ENCODE data around the gene S100PBP. TPM values are rescaled to one million over a fixed set of nuclear protein-coding genes. Genes with fewer than 3 reads are reported as not detected.

S100PBP gene
- total and polyA plus RNA-seq, 10 of the 15 experiments (the other 5 are each of a cell fraction or from before 2014, with no cell fraction given): 17.0 to 98.3 (median 40.6) TPM

GRCh38 chr1:32894681-32895080, 77.2 kb downstream of the S100PBP start:
- intact Hi-C loops (cut with micrococcal nuclease; ENCODE audit: unreplicated experiment) (no loop called here), in situ Hi-C loops (cut with MboI) (no loop called here)
- Histone ChIP-seq H2AFZ (ENCODE audit: control insufficient read depth, low read depth, low read length) (no peak overlapping the region), H4K20me1 (ENCODE audit: control insufficient read depth, insufficient read depth) (no peaks in the 10 kb centered on the region), H3K27ac (ENCODE audit: control insufficient read depth, insufficient read depth) (no peak overlapping the region), H3K27me3 (replicated peaks in 1 of 2; ENCODE audit: control insufficient read depth in 2 of 2, insufficient read depth in 2 of 2, low read length in 1 of 2) (peaks cover 8 to 16% of the 10 kb centered on the region in 2 experiments), H3K79me2 (ENCODE audit: control insufficient read depth, insufficient read depth, low read length) (no peaks in the 10 kb centered on the region), H3K9me3 (replicated peaks; ENCODE audit: control insufficient read depth, insufficient read depth, low read length) (no peaks in the 10 kb centered on the region; the same call in 2 of the 3 replicates), H3K4me2 (ENCODE audit: control insufficient read depth, insufficient read depth) (no peak overlapping the region), H3K36me3 (ENCODE audit: control insufficient read depth in 2 of 2, insufficient read depth in 2 of 2, low read length in 1 of 2) (no peaks in the 10 kb centered on the region), H3K4me1 (ENCODE audit: control insufficient read depth, insufficient read depth, low read length) (no peaks in the 10 kb centered on the region), H3K9ac (ENCODE audit: control insufficient read depth, insufficient read depth, low read length) (no peak overlapping the region), H3K4me3 (no peak overlapping the region)
- WGBS (ENCODE audit: insufficient coverage, insufficient replicate concordance, low lambda C conversion rate, missing lambda C conversion rate): 42% methylated on average over 6 of the region's 6 CpGs
- ChIA-PET RAD21 (ENCODE audit: unreplicated experiment) (no interaction called here), SMC1A (ENCODE audit: uncharacterized antibody, unreplicated experiment) (no interaction called here), CTCF (interaction anchor here (6.5 kb wide), 1 partner anchor 19 kb away, joined by 36 read pairs; no protein-coding TSS in a partner anchor), POLR2A (no interaction called here)
- ATAC-seq (no peak), DNase-seq (ENCODE audit: low read depth, low spot score) (no peak), FAIRE-seq (no peak)
- BruUV-seq (replicated peaks): no TSS peak
- TF ChIP-seq USF1 (IDR thresholded peaks at IDR 0.05; ENCODE audit: borderline replicate concordance, extremely low read length, insufficient read depth, low read depth, low read length) (no peak), EED (IDR thresholded peaks at IDR 0.05; ENCODE audit: low read depth) (no peak), MTA2 (IDR thresholded peaks at IDR 0.05; ENCODE audit: low read depth) (no peak), IRF5 (IDR thresholded peaks at IDR 0.05; ENCODE audit: borderline replicate concordance) (no peak), GATAD2B (conservative IDR thresholded peaks at IDR 0.05; ENCODE audit: low read depth) (no peak), CEBPB (IDR thresholded peaks at IDR 0.05; ENCODE audit: borderline replicate concordance in 1 of 2, low read depth in 2 of 2, low read length in 2 of 2) (no peak), IRF3 (IDR thresholded peaks at IDR 0.05) (no peak), MEF2A (IDR thresholded peaks at IDR 0.05; ENCODE audit: insufficient read depth, low read depth, low read length) (no peak), ETV6 (conservative IDR thresholded peaks at IDR 0.05 in 1 of 2, IDR thresholded peaks at IDR 0.05 in 1 of 2; ENCODE audit: borderline replicate concordance in 1 of 2, low read depth in 1 of 2) (no peak), CREB1 (IDR thresholded peaks at IDR 0.05; ENCODE audit: low read depth) (no peak), ASH2L (IDR thresholded peaks at IDR 0.05; ENCODE audit: borderline replicate concordance, low read depth) (no peak), NFYB (IDR thresholded peaks at IDR 0.05; ENCODE audit: insufficient read depth, low read depth, low read length) (no peak), ZBED1 (IDR thresholded peaks at IDR 0.05; ENCODE audit: borderline replicate concordance) (no peak), MYB (IDR thresholded peaks at IDR 0.05; ENCODE audit: borderline replicate concordance, low read depth, low read length) (no peak), FOXM1 (IDR thresholded peaks at IDR 0.05; ENCODE audit: low read depth, low read length) (no peak), SKIL (IDR thresholded peaks at IDR 0.05; ENCODE audit: low read depth, poor library complexity, severe bottlenecking) (no peak), ATF7 (IDR thresholded peaks at IDR 0.05; ENCODE audit: low read depth) (no peak), BHLHE40 (IDR thresholded peaks at IDR 0.05; ENCODE audit: borderline replicate concordance in 1 of 2, low read depth in 2 of 2, low read length in 1 of 2) (no peak), MAX (IDR thresholded peaks at IDR 0.05; ENCODE audit: low read depth, low read length) (no peak)

All from GM12878 (cell line).